Stimulated activated naive CD4-positive, alpha-beta T cell (primary cell): Measurements from ENCODE around the gene KIAA0319L.
A peak's percentile ranks its signal among the peaks of the same experiment; 100 is the strongest.
"Not testable (repeated sequence)": the region's sequence is repeated elsewhere in the genome, so short reads cannot be mapped to it uniquely, and the experiment has no call there.

Experiments used
- DNase-seq, 6 experiments: peaks; one replicate each; lab custom pipeline; 2025; lab: John Stamatoyannopoulos, UW

The KIAA0319L gene

GRCh38 chr1:35490250-35490649, 67.0 kb downstream of the KIAA0319L start:
- DNase-seq = no peak

GRCh38 chr1:35488336-35488735, 68.9 kb downstream of the KIAA0319L start:
- no peak for DNase-seq

- no peak for DNase-seq
These were observed 70.3 kb downstream of the KIAA0319L start for GRCh38 chr1:35486858-35487408.

- DNase-seq = no peak
These were observed 76.0 kb downstream of the KIAA0319L start for GRCh38 chr1:35481229-35481628.

- DNase-seq = no peak
These were observed 79.3 kb downstream of the KIAA0319L start for GRCh38 chr1:35477870-35478269.

GRCh38 chr1:35475856-35476674, 81.1 kb downstream of the KIAA0319L start:
- DNase-seq = no peak

- no peak for DNase-seq
These were observed 81.8 kb downstream of the KIAA0319L start for GRCh38 chr1:35475356-35475755.

GRCh38 chr1:35473216-35473615, 84.0 kb downstream of the KIAA0319L start:
- not testable (repeated sequence) for DNase-seq

GRCh38 chr1:35470977-35471613, 86.1 kb downstream of the KIAA0319L start:
- no peak for DNase-seq

- DNase-seq = no peak
These were observed 91.1 kb downstream of the KIAA0319L start for GRCh38 chr1:35466120-35466519.

GRCh38 chr1:35463749-35464148, 93.5 kb downstream of the KIAA0319L start:
- DNase-seq = not testable (repeated sequence)

GRCh38 chr1:35463232-35463631, 94.0 kb downstream of the KIAA0319L start:
- no peak for DNase-seq

GRCh38 chr1:35461966-35462651, 95.1 kb downstream of the KIAA0319L start:
- DNase-seq = no peak

GRCh38 chr1:35460796-35461195, 96.4 kb downstream of the KIAA0319L start:
- no peak for DNase-seq

- no peak for DNase-seq
These were observed 102.6 kb downstream of the KIAA0319L start for GRCh38 chr1:35454616-35455015.

GRCh38 chr1:35454176-35454575, 103.0 kb downstream of the KIAA0319L start:
- no peak for DNase-seq

- no peak for DNase-seq
These were observed 104.2 kb downstream of the KIAA0319L start for GRCh38 chr1:35453031-35453430.

- DNase-seq = peak in 3 of 6 experiments; percentile 4 to 12 (median 10)
These were observed 105.0 kb downstream of the KIAA0319L start for GRCh38 chr1:35452106-35452774.

GRCh38 chr1:35451125-35451528, 106.1 kb downstream of the KIAA0319L start:
- peak; percentile 18 to 76 (median 59) for DNase-seq

- DNase-seq = no peak
These were observed 107.7 kb downstream of the KIAA0319L start for GRCh38 chr1:35449334-35450008.

- no peak for DNase-seq
These were observed 108.8 kb downstream of the KIAA0319L start for GRCh38 chr1:35448344-35448801.
